Liver (tissue), 3 donors: ENCODE measurements around the gene UNC13D.

Source experiments
- CTCF ChIP-seq: fragments of 150-350 bp; IDR thresholded peaks from 2 replicates; pipeline ENCODE4 v1.5.1; 2017; ENCODE audit warnings: improper control_type of control experiment, low read depth, low read length; ENCODE audit not compliant: missing input control
- GABPA ChIP-seq, 2 donors: IDR thresholded peaks in 1 of 2; conservative IDR thresholded peaks in 1 of 2; 2 replicates each; pipeline ENCODE4 v1.6.1; 2016; ENCODE audit warnings: antibody characterized with exemption in 2 of 2, mild to moderate bottlenecking in 1 of 2, moderate library complexity in 1 of 2
- HNF4A ChIP-seq, 2 donors: conservative IDR thresholded peaks; 2 replicates each; pipeline ENCODE4 v1.6.1; 2016; ENCODE audit warnings: antibody characterized with exemption in 2 of 2, mild to moderate bottlenecking in 2 of 2
- REST ChIP-seq: IDR thresholded peaks from 2 replicates; pipeline ENCODE4 v1.6.1; 2016; ENCODE audit warnings: antibody characterized with exemption, mild to moderate bottlenecking
- YY1 ChIP-seq: IDR thresholded peaks from 2 replicates; pipeline ENCODE4 v1.6.1; 2016; ENCODE audit warnings: antibody characterized with exemption, mild to moderate bottlenecking
- ZBTB33 ChIP-seq: IDR thresholded peaks from 2 replicates; pipeline ENCODE4 v1.6.1; 2016; ENCODE audit warnings: antibody characterized with exemption
- donor health status: healthy.
- donor health status: healthy.

- no peak for TF ChIP-seq YY1
- TF ChIP-seq CTCF: no peak
- TF ChIP-seq ZBTB33: no peak
- no peak for TF ChIP-seq HNF4A (conservative IDR thresholded peaks at IDR 0.05)
- TF ChIP-seq REST: no peak
- no peak for TF ChIP-seq GABPA (IDR thresholded peaks at IDR 0.05 in 1 of 2, conservative IDR thresholded peaks at IDR 0.05 in 1 of 2)
Measured at GRCh38 chr17:75832164-75832651, 12.0 kb downstream of the UNC13D start.
